IPS-18a (cell line): ENCODE data around the gene LIN7B.

ENCODE experiments used
- H3K27ac ChIP-seq: one replicate; pipeline ENCODE4 v1.5.1; 2013; ENCODE audit warnings: low read length
- H3K27me3 ChIP-seq: one replicate; pipeline ENCODE4 v1.6.1; 2013; ENCODE audit warnings: mild to moderate bottlenecking, low read length; ENCODE audit not compliant: control insufficient read depth, insufficient read depth
- H3K36me3 ChIP-seq: one replicate; pipeline ENCODE4 v1.6.1; 2013; ENCODE audit warnings: low read depth, low read length; ENCODE audit not compliant: control insufficient read depth
- H3K4me1 ChIP-seq: one replicate; pipeline ENCODE4 v1.6.1; 2013; ENCODE audit warnings: low read depth, low read length; ENCODE audit not compliant: control insufficient read depth
- H3K4me3 ChIP-seq: one replicate; pipeline ENCODE4 v1.5.1; 2013; ENCODE audit warnings: low read length
- H3K9ac ChIP-seq: one replicate; pipeline ENCODE4 v1.6.1; 2013; ENCODE audit warnings: mild to moderate bottlenecking, low read length, moderate library complexity
- H3K9me3 ChIP-seq: one replicate; pipeline ENCODE4 v1.6.1; 2013; ENCODE audit warnings: low read depth, low read length; ENCODE audit not compliant: control insufficient read depth

Gene LIN7B

DNA sequence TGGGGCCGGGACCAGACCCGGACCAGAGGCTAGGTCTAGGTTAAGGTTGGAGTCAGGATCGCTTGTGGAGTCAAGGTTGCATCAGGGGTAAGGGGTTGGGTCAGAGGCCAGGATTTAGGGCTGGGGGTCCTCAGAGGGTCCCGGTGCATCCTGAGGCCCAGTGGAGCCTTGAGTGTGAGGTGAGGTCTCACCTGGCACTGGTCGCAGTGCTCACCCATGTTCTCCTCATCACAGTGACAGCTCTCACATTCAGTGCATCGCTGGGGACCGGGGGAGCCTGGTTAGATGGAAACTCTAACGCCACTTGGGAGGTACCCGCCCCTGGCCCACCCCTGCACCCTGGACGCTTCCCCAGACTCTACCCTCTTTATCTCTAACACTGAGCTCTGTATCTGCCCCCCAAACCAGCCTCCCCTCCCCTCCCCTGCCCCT lies 38.0 kb downstream of the LIN7B start:
- Histone ChIP-seq H3K27ac (no peak overlapping the region), H3K9ac (no peak overlapping the region), H3K4me1 (peaks cover 16% of the 10 kb centered on the region), H3K4me3 (no peak overlapping the region), H3K36me3 (no peaks in the 10 kb centered on the region), H3K9me3 (no peaks in the 10 kb centered on the region), H3K27me3 (peaks cover 23% of the 10 kb centered on the region)

DNA sequence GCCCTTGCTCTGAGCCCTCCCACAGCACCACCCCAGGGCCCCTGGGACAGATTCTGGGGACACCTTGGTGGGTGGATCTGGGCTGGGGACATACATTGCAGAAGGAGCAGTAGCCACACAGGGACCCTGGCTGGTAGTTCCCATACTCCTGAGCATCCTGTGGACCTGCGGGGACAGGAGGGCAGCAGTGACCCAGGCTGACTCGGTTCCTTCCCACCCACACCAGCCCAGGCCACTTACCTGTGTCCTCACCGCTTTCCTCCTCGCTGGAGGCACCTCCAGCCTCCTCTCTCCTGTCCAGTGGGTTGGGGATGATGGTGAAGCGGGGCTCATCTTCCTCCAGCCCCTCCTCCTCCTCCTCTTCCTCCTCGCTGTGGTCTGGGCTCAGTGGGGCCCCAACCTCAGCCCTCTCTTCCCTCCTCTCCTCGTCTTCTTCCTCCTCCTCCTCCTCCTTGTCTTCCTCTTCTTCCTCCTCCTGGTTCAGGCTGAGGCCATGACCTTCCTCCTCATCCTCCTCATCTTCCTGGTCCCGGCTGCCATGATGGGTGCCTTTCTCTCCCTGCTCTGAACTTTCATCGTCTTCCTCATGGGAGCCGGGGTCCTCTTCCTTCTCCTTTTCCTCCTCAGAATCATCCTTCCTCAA lies 39.1 kb downstream of the LIN7B start:
- Histone ChIP-seq H3K9me3 (no peaks in the 10 kb centered on the region), H3K9ac (no peak overlapping the region), H3K4me3 (no peak overlapping the region), H3K36me3 (no peaks in the 10 kb centered on the region), H3K27ac (no peak overlapping the region), H3K27me3 (peaks cover 26% of the 10 kb centered on the region), H3K4me1 (peaks cover 15% of the 10 kb centered on the region)

DNA sequence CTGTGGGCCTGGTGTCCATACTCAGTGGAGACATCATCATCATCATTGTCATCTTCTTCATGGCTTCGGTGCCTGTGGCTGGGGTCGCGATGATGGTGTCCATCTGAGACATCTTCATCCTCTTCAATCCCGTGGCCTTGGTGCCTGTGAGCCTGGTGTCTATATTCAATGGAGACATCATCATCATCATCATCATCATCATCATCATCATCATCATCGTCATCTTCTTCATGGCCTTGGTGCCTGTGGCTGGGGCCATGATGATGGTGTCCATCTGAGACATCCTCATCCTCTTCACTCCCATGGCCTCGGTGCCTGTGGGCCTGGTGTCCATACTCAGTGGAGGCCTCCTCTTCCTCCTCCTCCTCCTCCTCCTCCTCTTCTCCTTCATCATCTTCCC lies 40.1 kb downstream of the LIN7B start:
- Histone ChIP-seq H3K9me3 (no peaks in the 10 kb centered on the region), H3K27me3 (peaks cover 32% of the 10 kb centered on the region), H3K36me3 (no peaks in the 10 kb centered on the region), H3K9ac (no peak overlapping the region), H3K27ac (no peak overlapping the region), H3K4me1 (peaks cover 12% of the 10 kb centered on the region), H3K4me3 (no peak overlapping the region)

DNA sequence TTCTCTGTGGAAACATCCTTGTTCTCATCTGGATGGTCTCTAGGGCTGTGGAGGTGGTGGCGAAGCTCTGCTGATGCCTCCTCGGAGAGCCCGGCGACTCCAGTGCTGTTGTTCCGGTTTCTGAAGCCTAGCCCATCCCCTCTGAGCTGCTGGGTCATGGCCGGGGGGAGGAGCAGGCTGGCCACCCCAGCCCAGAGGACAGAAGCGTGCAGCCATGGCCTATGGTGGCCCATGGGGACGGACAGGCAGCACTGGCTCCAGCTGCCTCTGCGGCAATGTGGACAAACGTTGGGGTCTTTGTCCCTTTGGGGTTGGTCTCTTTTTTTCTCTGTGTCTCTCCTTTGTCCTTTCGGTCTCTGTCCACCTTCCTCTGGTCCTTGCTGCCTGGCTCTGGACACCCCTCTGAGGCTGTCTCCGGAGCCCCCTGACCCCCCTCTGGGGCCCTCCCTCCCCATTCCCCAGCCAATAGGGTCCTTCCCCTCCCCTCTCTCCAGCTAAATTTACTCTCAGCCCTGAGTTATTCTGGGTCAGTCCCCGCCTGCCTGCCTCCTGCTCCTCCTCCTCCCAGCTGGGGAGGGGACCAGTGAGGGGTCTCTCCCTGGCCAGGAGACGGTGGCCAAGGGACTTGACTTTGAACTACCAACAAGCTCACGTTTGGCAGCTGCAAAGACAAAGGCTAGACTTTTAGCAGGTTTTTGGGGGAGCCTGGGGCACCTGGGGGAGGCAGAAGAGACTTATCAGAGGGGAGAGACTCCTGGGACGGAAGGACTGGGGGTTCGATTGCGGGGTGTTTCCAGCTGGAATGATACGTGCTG lies 41.0 kb downstream of the LIN7B start, which contains the start of gene HRC:
Gene HRC (minus strand): TSS at position 392 of the 815 bp plus-strand sequence. CDS start 159 bp downstream, at position 233.
- Histone ChIP-seq H3K4me3 (no peak within 1 kb of the TSS), H3K36me3 (no peaks in the 10 kb centered on the region), H3K9me3 (no peaks in the 10 kb centered on the region), H3K27me3 (peaks cover 32% of the 10 kb centered on the region), H3K4me1 (peaks cover 12% of the 10 kb centered on the region), H3K27ac (no peak within 1 kb of the TSS), H3K9ac (no peak within 1 kb of the TSS)

DNA sequence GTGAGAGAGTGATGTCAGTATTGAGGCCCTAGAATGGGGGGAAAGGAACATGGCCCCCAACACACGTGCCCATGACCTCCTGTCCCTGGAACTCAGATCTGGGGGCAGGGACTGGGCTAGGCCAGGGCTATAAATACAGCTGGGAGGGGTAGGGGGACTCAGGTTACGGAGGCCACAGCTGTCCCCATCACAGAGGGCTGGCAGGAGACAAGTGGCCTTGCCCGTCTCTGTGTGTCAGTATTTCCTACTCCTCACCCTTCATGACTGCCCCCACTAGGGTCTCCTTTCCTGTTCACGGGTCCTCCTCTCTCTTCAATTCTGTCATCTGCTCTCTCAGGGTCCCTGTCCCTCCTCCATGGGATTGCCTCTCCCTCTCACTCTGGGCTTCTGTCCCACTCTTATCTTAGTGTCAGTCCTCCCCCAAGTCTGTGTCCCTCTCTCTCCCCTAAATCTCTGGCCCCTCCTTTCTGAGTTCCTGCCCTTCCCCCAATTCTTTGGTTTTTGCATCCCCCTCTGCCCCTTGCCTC lies 41.7 kb downstream of the LIN7B start:
- no peak overlapping the region for H3K4me3 ChIP-seq
- no peaks in the 10 kb centered on the region for H3K9me3 ChIP-seq
- peaks cover 32% of the 10 kb centered on the region for H3K27me3 ChIP-seq
- H3K27ac ChIP-seq: no peak overlapping the region
- H3K36me3 ChIP-seq: no peaks in the 10 kb centered on the region
- H3K4me1 ChIP-seq: peaks cover 12% of the 10 kb centered on the region
- no peak overlapping the region for H3K9ac ChIP-seq

DNA sequence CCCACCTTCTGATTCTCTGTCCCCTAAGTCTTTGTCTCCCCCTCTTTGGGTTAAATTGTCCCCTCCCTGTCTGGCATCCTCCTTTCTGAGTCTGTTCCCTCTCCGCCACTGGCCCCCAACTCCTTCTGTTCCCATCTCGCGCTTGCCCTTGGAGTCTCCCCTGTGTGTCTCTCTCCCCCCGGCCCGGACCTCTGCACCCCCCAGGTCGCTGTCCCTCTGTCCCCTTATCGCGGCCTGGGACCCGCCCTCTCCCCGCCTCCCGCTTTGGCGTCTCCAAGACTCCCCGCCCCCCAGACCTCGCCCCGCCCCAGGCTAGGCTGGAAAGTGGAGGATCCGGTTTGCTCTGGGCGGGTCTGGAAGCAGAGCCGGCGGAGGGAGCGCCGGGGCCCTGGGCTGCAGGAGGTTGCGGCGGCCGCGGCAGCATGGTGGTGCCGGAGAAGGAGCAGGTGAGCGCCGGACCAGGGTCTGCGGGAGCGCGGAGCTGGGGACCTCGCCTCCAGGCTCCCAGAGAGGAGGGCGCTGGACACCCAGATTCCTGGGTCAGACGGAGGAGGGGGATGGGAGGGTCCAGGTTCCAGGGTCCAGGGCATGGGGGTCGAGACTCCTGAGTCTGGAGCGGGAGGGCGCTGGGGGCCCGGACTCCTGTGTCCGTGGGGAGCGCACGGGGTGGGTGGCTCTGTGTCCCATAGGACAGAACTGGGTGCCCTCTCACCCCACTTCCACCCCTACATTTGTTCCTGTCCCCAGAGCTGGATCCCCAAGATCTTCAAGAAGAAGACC lies 43.5 kb downstream of the LIN7B start, which contains the start of gene TRPM4:
Gene TRPM4 (plus strand): TSS at position 348 of the 780 bp plus-strand sequence. CDS start 75 bp downstream, at position 423.
- Histone ChIP-seq H3K9ac (peak within 1 kb of the TSS; percentile 62), H3K4me3 (peak within 1 kb of the TSS; percentile 78), H3K27me3 (peaks cover 26% of the 10 kb centered on the region), H3K27ac (no peak within 1 kb of the TSS), H3K4me1 (peaks cover 9% of the 10 kb centered on the region), H3K9me3 (no peaks in the 10 kb centered on the region), H3K36me3 (no peaks in the 10 kb centered on the region)

DNA sequence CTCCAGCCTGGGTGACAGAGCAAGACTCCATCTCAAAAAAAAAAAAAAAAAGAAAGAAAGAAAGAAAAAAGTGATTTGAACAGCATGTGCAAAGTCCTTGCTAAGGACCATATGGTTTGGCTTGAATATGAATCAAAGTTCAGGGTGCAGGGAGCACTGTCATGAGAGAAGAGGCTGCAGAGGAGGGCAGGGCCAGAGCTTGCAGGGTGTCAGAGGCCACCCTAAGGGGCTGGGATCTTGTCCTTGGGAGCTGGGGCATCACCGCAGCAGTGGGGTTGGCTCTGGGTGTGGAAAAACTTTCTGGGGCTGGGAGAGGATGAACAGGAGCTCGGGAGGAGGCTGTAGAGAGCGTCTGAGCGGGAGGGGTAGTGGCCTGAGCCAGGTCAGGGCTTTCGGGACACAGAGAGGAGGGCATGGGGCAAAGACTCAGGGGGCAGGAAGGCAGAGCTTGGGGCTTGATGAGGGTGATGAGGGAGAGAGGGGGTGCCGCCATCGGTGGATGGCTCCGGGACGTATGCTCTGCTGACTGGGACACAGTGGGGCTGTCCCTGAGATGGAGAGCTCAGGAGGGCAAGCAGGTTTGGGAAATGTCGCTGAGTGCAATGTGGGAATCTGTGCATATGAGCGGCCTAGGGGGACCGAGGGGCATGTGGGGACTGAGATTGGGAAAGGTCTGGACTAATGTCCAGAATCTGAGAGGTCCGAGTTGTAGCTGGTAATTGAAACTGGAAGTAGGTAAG lies 46.5 kb downstream of the LIN7B start:
- Histone ChIP-seq H3K36me3 (no peaks in the 10 kb centered on the region), H3K9me3 (no peaks in the 10 kb centered on the region), H3K27me3 (peaks cover 24% of the 10 kb centered on the region), H3K4me3 (no peak overlapping the region), H3K4me1 (peaks cover 8% of the 10 kb centered on the region), H3K27ac (no peak overlapping the region), H3K9ac (no peak overlapping the region)

DNA sequence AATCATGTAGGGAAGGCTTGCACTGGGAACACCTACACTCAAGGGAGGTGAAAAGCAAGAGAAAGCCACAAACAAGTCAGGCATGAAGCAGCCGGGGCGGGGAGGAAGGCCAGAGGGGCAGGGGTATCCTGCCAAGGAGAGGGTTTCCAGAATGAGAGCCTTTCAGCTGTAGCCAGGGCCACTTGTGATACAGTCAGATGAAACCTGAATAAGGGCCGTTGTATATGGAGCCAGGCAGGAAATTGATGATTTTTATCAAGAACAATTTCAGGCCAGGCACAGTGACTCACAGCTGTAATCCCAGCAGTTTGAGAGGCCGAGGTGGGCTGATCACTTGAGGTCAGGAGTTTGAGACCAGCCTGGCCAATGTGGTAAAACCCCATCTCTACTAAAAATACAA lies 47.8 kb downstream of the LIN7B start:
- Histone ChIP-seq H3K4me3 (no peak overlapping the region), H3K36me3 (no peaks in the 10 kb centered on the region), H3K9ac (no peak overlapping the region), H3K27me3 (peaks cover 27% of the 10 kb centered on the region), H3K27ac (no peak overlapping the region), H3K9me3 (no peaks in the 10 kb centered on the region), H3K4me1 (peaks cover 3% of the 10 kb centered on the region)

DNA sequence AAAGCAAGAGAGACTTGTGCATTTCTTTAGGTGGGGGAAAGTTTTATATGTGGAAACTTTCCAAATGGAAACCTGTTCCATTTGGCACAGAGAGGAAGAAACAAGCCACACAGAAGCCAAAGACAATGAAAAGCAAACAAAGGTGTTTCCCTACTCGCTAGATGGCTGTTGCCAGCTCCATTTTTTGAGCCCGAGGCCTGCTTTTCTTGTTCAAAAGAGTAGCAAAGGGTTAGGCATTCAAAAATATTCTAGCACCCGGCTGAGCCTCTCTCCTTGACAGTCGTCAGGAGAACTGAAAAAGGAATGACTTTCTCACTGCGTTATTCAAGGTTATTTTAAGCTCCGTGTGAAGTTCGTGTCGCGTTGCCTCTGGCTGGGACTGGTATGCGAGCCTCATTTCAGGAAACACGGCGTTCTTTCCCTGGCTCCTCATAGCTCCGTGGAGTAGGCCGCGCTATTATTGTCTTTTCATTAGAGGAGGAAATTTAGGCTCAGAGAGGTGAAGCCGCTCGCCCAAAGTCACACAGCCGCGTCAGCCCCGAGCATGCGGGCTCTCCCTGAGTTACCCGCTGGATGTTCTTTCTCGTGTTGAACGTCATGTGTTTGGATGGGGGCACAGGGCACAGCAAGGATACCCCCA lies 51.1 kb downstream of the LIN7B start:
- no peak overlapping the region for H3K9ac ChIP-seq
- H3K9me3 ChIP-seq: no peaks in the 10 kb centered on the region
- H3K4me3 ChIP-seq: peak overlapping the region; percentile 51
- peaks cover 3% of the 10 kb centered on the region for H3K4me1 ChIP-seq
- no peak overlapping the region for H3K27ac ChIP-seq
- H3K27me3 ChIP-seq: peaks cover 19% of the 10 kb centered on the region
- no peaks in the 10 kb centered on the region for H3K36me3 ChIP-seq

DNA sequence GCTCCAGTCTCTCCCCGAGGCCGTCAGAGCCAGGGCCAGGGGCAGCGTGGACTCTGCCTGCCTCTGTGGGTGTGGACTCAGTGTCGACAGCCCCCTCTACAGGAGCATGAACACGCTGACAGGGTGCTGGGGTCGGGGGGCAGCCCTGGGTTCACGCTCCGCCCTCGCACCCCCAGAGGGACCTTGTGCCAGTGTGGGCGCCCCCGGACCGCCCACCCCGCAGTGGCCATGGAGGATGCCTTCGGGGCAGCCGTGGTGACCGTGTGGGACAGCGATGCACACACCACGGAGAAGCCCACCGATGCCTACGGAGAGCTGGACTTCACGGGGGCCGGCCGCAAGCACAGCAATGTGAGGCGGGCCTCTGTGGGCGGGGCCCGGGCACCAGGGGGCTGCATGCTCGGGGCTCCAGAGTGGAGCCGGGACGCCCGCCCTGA lies 51.7 kb downstream of the LIN7B start:
- no peaks in the 10 kb centered on the region for H3K36me3 ChIP-seq
- H3K9me3 ChIP-seq: no peaks in the 10 kb centered on the region
- H3K4me1 ChIP-seq: peaks cover 3% of the 10 kb centered on the region
- H3K27me3 ChIP-seq: peaks cover 19% of the 10 kb centered on the region
- no peak overlapping the region for H3K9ac ChIP-seq
- peak overlapping the region; percentile 51 for H3K4me3 ChIP-seq
- no peak overlapping the region for H3K27ac ChIP-seq
